CMK (cell line): Measurements from ENCODE around the gene CYP3A5.
A peak's percentile ranks its signal among the peaks of the same experiment; 100 is the strongest.
"Not testable (repeated sequence)": the region's sequence is repeated elsewhere in the genome, so short reads cannot be mapped to it uniquely, and the experiment has no call there.

Experiments
- DNase-seq: peaks from one replicate; pipeline ENCODE4 v3.0.0-alpha.2; 2010; ENCODE audit warnings: low read depth

CYP3A5 gene

DNA sequence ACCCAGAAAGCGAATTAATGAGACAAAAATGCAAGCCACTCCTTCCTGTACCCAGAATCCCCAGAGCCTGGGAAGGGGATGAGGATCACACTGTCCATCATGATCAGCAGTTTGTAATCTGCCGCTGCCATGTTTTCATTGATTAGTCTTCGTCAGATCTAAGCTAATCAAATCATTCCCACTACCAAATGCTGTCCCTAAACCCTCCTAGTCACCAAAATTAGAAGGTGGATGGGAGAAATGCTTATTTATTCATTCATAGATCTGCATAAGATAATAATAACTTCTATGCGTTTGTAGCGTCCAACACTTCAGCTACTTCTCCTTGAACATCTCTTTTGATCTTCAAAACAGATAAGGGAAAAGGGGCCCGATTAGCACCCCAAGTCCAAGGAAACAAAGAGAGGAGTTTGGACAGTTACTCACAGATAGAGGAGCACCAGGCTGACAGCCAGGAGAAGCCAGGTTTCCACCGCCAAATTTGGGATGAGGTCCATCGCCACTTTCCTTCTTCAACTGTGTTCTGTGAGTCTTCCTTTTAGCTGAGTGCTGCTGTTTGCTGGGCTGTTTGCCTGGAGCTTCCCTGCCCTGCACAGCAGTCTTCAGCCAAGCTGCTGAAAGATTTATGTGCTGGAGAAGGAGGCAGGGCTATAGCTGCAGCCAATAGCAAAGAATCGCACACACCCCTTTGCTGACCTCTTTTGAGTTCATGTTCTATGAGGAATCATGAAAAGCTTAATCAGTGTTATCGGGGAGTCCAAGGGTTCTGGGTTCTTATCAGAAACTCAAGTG, at the start of gene CYP3A5:
TSS of gene CYP3A5 (minus strand) at position 597 of the 792 bp plus-strand sequence. CDS start at position 497, 100 bp downstream.
- DNase-seq: no peak

DNA sequence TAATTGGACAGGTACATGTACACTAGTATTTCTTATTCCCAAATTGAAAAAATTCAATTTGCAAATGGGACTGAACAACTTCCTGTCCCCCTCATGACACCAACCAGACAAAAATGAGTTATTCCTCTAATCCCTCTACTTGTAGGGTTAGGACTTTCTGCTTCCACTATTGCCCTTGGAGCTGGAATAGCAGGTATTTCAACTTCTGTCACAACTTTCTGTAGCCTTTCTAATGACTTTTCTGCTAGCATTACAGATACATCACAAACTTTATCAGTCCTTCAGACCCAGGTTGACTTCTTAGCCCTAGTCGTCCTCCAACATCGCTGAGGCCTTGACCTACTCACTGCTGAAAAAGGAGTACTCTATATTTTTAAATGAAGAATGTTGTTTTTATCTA, 48.8 kb upstream of the CYP3A5 start:
- no peak for DNase-seq

DNA sequence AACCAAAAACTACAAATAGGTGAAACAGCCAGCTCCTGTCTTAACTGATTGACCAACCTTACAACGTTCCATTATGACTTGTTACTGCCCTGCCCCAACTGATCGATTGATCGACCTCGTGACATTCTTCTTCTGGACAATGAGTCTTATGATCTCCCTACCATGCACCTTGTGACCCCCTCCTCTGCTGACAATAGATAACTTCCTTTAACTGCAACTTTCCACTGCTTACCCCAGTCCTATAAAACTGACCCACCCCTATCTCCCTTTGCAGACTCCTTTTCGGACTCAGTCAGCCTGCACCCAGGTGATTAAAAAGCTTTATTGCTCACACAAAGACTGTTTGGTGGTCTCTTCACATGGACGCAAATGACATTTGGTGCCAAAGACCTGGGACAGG, 43.4 kb upstream of the CYP3A5 start:
- DNase-seq: not testable (repeated sequence)

DNA sequence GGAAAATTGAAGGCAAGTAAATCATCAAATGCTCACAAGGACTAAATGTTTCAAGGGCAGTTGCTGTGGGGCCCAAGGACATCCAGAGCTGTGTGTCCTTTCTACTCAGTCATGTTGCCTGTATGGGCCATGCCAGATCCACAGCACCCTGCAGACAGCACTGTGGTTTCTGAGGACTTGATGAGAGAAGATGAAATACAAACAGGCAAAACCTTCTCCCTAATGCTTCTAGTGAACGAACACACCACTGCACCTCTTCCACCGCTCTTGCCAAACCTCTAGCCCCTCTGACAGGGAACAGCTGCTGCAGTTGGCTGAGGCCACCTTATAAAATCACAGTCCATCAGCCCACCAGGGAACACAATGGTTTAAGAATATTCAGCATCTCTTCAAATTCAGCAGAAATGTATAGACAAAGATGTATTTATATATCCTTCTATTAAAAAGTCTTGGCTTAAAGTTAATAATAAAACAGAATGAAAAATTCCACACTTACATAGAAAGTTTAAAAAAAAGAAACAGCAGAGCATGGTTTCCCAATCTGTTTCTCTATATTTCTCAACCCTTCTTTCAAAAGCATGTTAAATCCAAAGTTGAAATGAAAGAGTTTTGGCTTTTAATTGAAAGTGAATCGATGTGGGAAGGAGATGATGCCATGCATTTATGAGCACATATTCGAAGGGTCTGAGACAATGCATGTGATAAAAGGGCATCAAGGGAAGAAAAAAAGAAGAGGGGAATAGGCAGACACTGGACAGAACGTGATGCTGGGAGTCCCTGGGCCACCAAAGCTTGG, 41.2 kb upstream of the CYP3A5 start:
- DNase-seq: no peak

DNA sequence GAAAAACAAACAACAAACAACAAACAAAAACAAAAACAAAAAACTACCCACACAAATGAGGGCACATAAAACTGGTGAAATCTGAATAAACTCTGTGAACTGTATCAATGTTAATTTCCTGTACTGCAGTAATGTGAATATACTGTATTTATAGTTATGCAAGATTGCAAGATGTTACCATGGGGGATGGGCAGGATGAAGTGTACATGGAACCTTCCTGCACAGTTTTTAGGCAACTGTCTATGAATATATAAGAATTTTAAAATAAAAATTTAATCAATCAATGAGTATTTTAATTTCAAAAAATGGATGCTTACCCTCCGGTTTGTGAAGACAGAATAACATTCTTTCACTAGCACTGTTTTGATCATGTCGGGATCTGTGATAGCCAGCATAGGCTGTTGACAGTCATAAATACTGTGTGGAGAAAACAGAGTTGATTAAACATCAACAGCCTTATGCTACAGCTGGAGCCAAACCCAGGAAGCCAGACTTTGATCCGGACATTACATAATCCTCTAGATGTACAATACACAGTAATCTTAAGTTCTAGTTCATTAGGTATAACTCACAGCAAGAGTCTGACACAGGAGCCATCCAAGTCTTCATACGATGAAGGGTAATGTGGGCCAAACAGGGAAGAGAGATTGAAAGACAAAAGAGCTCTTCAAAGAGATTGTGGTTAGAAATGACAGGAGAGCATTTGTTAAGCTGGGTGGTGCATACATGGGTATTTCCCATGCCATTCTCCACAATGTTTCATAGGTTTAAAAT, 40.4 kb upstream of the CYP3A5 start:
- DNase-seq: no peak

DNA sequence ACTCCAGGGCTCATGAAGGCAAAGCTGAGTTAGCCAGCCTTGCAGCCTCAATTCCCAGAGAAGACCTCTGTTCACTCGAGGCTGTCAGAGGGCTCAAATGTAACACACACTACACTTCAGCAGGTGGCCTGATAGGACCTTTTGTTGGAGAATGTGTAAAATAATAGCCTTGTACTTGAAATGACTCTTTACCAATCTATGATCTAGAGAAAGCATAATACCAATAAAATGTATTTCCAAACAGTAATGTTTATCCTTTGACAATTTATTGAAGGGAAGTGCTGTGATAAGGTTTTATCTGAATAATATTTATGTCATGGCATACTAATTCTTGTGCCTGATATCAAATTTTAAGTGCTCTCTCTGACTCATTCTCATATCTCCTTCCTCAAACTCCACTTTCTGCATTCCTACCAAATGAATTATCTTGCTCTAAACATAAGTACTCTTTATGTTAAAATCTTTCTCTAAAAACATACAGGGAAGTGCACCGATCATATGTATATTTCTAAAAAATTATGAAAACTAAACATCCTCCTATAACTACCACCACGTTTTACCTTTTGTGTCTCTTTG, 34.3 kb upstream of the CYP3A5 start:
- DNase-seq: no peak

DNA sequence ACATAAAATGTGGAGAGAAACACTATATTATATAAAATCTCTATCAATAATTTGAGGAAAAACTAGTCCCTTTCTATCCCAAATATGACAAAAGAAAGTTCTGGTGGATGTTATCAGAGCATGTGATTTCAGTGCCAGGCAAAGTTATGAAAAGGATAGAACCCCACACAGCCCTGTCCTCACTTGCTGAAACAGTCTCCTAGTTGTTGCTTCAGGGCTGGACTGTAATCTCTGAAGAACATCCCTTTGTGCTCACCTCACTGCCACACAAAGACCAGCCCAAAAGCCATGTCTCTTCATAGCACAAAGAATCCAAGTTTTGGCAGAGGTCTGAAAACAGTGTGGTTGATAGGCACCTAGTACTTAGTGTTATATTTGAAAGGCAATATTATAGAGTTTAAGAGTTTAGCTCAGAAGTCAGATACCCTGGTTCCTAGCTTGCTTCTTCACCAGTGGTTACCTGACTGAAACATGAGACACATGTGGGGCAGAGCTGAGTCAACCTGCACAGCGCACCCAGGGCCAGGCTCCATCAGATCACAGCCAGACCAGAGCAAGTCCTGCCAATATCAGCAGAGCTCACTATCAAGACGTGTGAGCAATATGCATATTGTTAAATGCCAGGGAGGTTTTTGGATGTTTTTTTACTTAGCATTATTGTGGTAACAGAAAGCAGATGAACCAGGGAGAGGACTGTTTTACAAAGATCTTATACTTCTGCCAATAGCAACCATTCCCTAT, 30.2 kb upstream of the CYP3A5 start:
- no peak for DNase-seq

DNA sequence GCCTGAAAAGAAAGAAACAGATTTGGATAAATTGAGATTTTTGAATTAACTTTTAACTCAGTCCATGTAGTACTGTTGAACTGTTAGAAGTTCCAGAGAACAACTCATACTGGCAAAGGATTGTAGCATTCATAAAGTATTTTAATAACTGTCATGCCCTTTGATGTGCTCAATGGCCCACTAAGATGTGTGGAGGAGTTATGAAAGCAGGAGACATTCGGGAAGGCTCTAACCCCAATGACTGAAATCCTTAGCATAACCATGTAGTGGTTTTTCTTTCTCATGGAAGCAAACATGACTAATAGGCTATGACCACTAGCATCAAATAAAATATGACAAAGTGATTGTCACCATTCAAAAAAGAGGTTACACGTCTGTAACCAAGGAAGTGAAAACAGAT, 29.5 kb upstream of the CYP3A5 start:
- DNase-seq: no peak

DNA sequence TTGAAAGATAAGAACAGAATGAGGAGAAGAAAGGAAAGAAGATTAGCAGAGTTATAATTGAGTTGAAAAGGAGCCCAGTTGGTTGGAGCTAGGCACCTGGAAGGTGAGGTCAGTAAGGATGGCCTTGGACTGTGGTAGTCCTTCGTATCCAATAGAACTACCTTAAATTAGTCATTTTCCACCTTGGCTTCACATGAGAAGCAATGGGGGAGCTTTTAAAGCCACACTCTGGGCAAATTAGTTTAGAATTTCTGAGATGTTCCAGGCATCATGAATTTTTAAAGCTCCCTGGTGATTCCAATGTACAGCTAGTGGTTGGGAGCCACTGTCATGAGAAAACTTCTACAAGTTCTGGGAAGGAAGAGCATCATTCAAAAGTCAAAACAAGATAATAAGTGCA, 27.3 kb upstream of the CYP3A5 start:
- DNase-seq: no peak

DNA sequence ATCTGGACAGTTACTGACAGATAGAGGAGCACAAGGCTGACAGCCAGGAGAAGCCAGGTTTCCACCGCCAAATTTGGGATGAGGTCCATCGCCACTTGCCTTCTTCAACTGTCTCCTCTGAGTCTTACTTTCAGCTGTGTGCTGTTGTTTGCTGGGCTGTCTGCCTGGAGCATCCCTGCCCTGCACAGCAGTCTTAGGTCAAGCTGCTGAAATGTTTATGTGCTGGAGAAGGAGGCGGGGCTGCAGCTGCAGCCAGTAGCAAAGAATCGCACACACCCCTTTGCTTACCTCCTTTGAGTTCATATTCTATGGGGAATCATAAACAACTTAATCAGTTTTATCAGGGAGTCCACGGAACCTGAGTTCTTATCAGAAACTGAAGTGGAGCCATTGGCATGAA, 20.1 kb upstream of the CYP3A5 start:
- no peak for DNase-seq

DNA sequence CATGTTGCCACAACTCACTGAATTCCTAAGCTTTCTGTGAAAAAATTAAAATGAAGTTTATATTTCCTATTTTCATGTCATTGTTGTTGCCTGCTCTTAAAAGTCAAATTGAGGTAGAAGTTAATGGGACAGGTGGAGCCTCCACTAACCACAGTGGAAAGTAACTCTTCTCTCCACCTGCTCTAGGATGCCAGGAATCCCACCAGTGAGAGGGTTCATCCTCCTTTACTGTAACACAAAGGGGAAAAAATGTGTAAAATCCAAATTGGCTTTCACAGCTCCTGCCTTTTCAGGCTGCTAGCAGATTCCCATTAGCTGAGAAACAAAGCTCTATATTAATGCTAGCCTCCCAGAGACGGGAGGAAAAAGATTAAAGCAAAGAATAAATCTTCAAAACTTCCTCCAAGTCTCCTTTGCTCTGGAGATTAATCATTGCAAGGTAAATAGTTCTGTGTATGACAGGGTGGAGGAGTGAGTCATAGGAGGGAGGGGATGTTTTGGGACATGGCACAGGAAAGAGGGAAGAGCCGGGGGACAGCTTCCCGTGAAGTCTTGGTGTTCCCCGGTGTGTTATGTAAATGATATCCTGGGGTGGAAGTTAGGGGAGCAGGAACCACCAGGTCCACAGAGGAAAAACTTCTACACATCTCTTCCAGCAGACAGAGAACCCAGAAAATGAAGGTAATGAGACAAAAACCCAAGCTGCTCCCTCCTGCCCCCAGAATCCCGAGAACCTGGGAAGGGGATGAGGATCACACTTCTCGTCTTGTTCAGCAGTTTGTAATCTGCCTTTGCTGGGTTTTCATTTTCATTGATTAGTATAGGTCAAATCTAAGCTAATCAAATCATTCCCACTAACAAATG, 19.3 kb upstream of the CYP3A5 start:
- DNase-seq: not testable (repeated sequence)

DNA sequence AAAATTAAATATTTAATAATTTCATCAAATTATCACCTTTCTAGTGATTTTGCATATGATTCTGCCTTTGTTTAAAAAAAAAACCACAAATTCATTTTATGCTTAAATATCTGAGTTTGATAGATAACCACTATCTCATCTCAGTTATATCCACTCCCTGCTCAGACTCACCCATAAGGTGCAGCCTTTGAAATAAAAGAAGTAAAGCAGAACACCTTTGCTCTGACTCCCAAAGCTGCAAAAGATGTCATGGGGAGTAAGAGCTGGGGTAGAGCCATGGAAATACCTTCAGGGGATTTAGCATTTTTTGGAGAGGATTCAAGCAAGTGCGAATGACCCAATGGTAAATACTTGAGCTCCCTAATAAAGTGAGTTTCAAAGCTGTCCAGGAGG, 15.1 kb upstream of the CYP3A5 start:
- DNase-seq: no peak

DNA sequence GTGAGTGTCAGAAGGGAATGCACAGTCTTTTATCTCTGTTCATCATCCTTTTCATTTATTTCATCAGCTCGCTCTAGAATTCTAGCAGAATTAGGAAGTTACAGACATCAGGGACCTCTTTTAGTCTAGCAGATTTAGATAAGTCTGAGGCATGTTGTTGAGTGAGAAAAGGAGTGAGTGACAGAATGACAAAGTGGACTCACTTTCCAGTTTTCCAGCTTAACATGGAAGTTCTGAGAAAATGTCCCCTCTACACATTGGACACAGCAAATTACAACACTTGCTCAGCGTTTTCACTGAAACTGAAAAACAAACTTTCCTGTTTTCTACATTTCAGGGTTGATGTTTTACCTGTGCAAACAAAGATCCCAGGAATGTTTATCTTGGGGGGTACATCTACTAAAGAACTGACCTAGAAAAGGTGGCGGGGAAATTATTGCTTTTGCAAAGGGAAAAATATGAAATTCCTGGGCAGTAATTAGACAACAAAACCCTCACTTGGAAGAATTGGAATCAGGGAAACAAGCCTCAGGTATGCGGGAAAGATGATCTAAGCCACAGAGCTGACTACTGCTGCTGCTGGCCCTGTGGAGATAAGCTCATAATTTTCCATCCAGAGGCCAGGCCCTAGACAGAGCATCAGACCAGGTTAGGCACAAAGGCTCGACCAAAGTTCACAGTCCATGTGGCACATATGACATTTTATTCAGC, 14.6 kb upstream of the CYP3A5 start:
- DNase-seq: no peak

DNA sequence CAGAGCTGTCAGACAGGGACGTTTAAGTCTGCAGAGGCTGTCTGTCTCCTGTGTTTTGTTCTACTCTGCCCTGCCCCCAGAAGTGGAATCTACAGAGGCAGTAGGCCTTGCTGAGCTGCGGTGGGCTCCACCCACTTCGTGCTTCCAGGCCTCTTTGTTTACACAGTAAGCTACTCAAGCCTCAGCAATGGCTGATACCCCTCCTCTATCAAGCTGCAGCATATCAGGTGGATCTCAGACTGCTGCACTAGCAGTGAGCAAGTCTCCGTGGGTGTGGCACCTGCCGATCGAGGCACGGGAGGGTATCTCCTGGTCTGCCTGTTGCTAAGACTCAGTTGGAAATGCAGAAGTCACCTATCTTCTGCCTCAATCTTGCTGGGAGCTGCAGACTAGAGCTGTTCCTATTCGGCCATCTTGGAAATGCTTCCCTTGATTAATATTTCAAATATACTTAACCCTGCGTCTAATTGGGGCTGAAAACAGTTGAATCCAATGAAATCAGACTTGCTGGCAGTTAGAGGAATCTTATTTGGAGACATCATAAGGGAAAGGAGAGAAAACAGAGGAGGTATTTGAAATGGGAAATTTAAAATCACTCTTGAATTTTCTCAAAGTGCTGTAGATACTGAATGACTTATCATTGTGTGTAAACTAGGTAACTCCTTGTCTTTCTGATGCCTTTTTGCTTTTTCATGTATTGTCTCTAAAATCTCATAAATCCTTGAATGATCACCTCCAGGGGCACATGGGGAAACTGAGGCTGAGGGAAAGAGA, 13.8 kb upstream of the CYP3A5 start:
- peak; percentile 72 for DNase-seq

DNA sequence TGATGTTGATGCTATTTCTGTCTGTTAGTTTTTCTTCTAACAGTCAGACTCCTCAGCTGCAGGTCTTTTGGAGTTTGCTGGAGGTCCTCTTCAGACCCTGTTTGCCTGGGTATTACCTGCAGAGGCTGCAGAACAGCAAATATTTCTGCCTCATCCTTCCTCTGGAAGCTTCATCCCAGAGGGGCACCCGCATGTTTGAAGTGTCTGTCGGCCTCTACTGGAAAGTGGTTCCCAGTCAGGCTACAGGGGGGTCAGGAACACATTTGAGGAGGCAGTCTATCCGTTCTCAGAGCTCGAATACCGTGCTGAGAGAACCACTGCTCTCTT, 13.3 kb upstream of the CYP3A5 start:
- DNase-seq: no peak

DNA sequence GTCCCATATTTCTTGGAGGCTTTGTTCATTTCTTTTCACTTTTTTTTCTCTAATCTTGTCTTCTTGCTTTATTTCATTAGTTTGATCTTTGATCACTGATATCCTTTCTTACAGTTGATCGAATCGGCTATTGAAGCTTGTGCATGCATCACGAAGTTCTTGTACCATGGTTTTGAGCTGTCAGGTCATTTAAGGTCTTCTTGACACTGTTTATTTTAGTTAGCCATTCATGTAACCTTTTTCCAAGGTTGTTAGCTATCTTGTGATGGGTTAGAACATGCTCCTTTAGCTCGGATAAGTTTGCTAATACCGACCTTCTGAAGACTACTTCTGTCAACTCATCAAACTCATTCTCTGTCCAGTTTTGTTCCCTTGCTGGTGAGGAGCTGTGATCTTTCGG, 12.8 kb upstream of the CYP3A5 start:
- not testable (repeated sequence) for DNase-seq

DNA sequence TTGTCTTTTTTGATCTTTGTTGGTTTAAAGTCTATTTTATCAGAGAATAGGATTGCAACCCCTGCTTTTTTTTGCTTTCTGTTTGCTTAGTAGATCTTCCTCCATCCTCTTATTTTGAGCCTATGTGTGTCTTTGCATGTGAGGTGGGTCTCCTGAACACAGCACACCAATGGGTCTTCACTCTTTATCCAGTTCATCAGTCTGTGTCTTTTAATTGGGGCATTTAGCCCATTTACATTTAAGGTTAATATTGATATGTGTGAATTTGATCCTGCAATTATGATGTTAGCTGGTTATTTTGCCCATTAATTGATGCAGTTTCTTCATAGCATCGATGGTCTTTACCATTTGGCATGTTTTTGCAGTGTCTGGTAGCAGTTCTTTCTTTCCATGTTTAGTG, 11.9 kb upstream of the CYP3A5 start:
- DNase-seq: not testable (repeated sequence)

DNA sequence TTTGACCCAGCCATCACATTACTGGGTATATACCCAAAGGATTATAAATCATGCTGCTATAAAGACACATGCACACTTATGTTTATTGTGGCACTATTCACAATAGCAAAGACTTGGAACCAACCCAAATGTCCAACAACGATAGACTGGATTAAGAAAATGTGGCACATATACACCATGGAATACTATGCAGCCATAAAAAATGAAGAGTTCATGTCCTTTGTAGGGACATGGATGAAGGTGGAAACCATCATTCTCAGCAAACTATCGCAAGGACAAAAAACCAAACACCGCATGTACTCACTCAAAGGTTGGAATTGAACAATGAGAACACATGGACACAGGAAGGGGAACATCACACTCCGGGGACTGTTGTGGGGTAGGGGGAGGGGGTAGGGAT, 11.1 kb upstream of the CYP3A5 start:
- not testable (repeated sequence) for DNase-seq
